ENCODE measurements around the gene IGIP.

The IGIP gene

DNA sequence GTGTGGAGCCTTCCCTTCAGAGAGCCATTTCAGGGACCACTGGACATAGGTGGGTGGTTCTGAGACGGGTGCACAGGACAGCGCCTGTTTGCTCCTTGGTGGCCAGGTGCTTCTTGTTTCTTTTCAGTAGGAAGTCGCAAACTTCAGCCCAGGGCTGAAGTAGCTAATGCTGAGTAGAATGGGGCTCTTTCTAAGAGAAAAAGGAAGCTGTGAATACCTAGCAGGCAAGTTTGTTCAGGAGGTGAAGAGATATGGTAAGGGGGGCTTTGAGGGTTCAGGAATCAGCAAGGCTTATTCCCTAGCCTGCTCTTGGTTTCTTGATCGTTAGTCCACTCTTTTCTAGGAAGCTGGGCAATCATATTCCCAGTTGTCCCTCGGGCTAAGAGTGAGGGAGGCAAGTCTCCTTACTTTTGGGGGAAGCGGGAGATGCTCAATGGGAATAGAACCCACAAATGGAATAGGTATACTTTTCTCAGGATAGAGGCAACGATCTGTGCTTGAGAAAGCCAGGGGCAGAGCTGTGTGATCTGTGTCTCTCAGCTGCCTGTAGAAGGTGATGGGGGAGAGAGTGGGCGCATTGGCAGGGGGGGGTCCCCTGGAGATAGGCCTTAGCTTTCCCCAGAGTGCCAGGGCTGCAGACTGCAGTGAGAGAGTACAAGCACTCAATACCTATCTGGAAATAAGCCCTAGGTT lies 13.7 kb upstream of the IGIP start:
- TF ChIP-seq, protein P1, sequence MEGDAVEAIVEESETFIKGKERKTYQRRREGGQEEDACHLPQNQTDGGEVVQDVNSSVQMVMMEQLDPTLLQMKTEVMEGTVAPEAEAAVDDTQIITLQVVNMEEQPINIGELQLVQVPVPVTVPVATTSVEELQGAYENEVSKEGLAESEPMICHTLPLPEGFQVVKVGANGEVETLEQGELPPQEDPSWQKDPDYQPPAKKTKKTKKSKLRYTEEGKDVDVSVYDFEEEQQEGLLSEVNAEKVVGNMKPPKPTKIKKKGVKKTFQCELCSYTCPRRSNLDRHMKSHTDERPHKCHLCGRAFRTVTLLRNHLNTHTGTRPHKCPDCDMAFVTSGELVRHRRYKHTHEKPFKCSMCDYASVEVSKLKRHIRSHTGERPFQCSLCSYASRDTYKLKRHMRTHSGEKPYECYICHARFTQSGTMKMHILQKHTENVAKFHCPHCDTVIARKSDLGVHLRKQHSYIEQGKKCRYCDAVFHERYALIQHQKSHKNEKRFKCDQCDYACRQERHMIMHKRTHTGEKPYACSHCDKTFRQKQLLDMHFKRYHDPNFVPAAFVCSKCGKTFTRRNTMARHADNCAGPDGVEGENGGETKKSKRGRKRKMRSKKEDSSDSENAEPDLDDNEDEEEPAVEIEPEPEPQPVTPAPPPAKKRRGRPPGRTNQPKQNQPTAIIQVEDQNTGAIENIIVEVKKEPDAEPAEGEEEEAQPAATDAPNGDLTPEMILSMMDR (IDR thresholded peaks at IDR 0.05): no peak

DNA sequence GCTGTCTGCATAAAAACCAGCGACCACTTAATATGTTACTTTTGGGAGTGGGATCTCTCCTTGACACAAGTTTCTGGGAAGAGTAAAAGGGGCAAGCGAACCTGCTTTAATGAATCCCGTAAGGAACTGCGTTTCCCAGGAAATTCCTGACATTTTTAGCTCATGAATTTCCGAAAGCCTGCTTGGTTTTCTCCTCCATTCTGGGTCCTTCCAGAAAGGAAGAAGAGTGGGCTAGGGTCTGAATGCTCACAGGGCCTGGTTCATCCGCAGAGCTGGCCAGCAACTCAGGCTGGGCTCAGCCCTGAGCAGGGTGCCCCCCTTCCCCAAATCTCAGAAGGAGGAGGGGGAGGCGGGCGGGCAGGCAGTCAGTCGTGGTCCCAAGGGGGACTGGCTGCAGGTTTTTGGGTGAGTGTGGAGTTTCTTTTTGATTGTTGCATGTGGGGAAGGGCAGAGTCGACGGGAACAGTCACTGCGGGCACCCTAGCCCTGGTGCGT lies 13.0 kb upstream of the IGIP start:
- TF ChIP-seq, protein P1 (IDR thresholded peaks at IDR 0.05): no peak

DNA sequence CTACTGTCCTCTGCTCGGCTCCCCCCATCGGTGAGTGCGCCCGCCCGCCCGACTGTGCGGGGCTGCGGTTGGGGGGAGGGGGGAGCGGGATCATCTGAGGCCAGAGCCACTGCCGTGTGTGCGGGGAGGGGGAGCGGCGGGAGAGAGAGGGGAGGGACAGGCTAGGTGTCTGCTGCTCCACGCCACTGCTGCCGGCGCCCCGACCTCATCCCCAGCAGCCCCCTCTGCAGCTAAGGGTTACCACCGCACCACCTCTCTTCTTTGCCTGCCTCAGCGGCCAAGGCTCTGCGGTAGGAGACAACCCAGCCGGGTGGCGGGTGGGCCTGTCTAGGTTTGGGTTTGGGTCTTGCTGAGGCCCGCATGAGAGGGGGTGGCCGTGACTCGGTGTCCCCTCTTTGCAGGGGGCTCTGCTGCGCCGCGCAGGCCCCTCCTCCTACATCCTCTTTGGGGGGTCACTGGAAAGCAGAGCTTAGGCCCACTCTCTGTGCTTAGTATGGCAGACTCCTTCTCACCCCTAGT lies 12.5 kb upstream of the IGIP start:
- TF ChIP-seq, protein P1 (IDR thresholded peaks at IDR 0.05): no peak

DNA sequence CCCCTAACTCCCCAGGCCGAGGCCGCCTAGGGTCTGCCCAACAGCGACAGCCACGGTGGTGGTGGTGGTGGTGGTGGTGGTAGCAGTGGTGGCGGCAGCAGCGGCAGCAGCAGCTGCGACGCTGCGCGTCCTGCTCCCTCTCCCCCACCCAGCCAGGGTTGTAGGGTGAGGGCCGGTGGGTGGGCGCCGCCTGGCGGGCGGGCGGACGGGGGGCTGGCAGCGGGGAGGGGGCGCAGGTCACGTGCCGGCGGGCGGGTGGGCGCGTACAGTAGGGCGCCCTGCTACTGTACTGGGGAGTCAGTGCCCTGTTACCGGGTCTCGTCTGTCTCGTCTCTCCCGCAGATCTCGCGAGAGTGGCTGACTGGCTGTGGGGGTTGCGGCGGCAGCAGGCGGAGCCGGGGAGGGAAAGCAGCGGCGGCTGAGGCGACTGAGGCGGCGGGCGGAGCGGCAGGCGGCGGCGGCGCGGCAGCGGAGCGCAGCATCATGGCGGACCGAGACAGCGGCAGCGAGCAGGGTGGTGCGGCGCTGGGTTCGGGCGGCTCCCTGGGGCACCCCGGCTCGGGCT lies 12.0 kb upstream of the IGIP start, which contains the start of gene PURA:
PURA (plus strand) TSS at position 411 of the 565 bp plus-strand sequence; CDS start at position 484, 73 bp downstream.
- TF ChIP-seq, protein P1 (IDR thresholded peaks at IDR 0.05): peak; percentile 23; the same call in 1 of the 2 replicates

DNA sequence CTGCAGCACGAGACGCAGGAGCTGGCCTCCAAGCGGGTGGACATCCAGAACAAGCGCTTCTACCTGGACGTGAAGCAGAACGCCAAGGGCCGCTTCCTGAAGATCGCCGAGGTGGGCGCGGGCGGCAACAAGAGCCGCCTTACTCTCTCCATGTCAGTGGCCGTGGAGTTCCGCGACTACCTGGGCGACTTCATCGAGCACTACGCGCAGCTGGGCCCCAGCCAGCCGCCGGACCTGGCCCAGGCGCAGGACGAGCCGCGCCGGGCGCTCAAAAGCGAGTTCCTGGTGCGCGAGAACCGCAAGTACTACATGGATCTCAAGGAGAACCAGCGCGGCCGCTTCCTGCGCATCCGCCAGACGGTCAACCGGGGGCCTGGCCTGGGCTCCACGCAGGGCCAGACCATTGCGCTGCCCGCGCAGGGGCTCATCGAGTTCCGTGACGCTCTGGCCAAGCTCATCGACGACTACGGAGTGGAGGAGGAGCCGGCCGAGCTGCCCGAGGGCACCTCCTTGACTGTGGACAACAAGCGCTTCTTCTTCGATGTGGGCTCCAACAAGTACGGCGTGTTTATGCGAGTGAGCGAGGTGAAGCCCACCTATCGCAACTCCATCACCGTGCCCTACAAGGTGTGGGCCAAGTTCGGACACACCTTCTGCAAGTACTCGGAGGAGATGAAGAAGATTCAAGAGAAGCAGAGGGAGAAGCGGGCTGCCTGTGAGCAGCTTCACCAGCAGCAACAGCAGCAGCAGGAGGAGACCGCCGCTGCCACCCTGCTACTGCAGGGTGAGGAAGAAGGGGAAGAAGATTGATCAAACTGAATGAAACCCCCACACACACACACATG lies 11.2 kb upstream of the IGIP start:
- TF ChIP-seq, protein P1 (IDR thresholded peaks at IDR 0.05): no peak

DNA sequence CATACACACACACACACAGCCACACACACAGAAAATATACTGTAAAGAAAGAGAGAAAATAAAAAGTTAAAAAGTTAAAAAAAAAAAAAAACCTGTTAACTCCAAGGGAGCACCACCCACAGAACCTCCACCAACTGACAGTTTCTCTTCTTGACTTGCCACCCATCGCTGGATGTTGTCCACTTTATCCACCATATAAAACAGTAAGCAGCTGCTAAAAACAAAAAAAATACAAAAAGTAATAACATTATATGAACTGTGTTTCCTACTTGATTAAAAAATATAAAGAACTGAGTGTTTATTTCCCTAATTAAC lies 10.6 kb upstream of the IGIP start:
- TF ChIP-seq, protein P1 (IDR thresholded peaks at IDR 0.05): no peak

DNA sequence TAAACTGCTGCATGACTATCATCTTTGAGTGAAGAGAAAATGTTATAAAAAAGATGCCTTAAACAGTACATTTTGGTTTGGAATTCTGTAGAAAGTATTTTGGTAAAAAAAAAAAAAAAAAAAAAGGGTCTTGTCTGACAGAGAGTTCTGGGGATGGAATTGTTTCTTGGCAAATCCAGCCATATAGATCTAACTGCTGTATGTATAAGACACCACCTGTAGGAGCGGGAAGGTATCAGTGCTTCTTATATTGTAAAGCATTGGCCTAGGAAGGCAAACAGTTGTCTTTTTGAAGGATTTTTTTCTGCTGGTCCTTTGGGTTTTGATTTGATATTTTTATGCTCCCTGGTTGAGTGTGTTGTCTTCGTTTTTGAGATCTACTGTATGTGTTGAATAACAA lies 9.0 kb upstream of the IGIP start:
- TF ChIP-seq, protein P1 (IDR thresholded peaks at IDR 0.05): peak; percentile 28; the same call in 1 of the 2 replicates

Data from LNCAP (cell line).